Hippocampal formation (tissue), 2 donors: ENCODE measurements around the gene MINK1.
"Not testable (repeated sequence)": the region's sequence is repeated elsewhere in the genome, so short reads cannot be mapped to it uniquely, and the experiment has no call there.

ENCODE experiments used
- DNase-seq, 2 donors: peaks; one replicate each; lab custom pipeline; 2025; lab: John Stamatoyannopoulos, UW

MINK1 gene

GRCh38 chr17:4899341-4900230 lies 66.4 kb downstream of the MINK1 start, which contains the start of gene C17orf107:
C17orf107 (plus strand) TSS chr17:4899536; CDS start chr17:4899763, 227 bp downstream.
- no peak for DNase-seq

GRCh38 chr17:4900231-4901107 lies 67.3 kb downstream of the MINK1 start:
- no peak for DNase-seq

- DNase-seq = no peak
Measured at GRCh38 chr17:4901108-4901647, 68.0 kb downstream of the MINK1 start.

GRCh38 chr17:4901648-4902344 lies 68.7 kb downstream of the MINK1 start:
- no peak for DNase-seq

GRCh38 chr17:4902540-4902939 lies 69.4 kb downstream of the MINK1 start:
- no peak for DNase-seq

- DNase-seq = peak in 1 of 2 donors; percentile 48
Measured at GRCh38 chr17:4903051-4903818, 70.1 kb downstream of the MINK1 start, which contains the start of gene CHRNE. CHRNE (minus strand) TSS chr17:4903098; CDS start chr17:4903063, 35 bp downstream.

- not testable (repeated sequence) for DNase-seq
Measured at GRCh38 chr17:4906642-4907041, 73.5 kb downstream of the MINK1 start.

GRCh38 chr17:4908301-4908700 lies 75.2 kb downstream of the MINK1 start:
- DNase-seq = no peak

GRCh38 chr17:4908711-4909496 lies 75.8 kb downstream of the MINK1 start:
- peak; percentile 80 to 81 for DNase-seq

- no peak for DNase-seq
Measured at GRCh38 chr17:4913994-4914393, 80.9 kb downstream of the MINK1 start.

GRCh38 chr17:4914551-4914950 lies 81.4 kb downstream of the MINK1 start:
- not testable (repeated sequence) for DNase-seq

GRCh38 chr17:4919511-4920047 lies 86.4 kb downstream of the MINK1 start:
- no peak for DNase-seq

- no peak for DNase-seq
Measured at GRCh38 chr17:4920351-4921048, 87.4 kb downstream of the MINK1 start.

GRCh38 chr17:4921320-4921719 lies 88.2 kb downstream of the MINK1 start:
- no peak for DNase-seq

- DNase-seq = not testable (repeated sequence)
Measured at GRCh38 chr17:4926577-4927335, 93.6 kb downstream of the MINK1 start.

GRCh38 chr17:4928881-4929280 lies 95.7 kb downstream of the MINK1 start:
- no peak for DNase-seq

GRCh38 chr17:4931963-4932362 lies 98.8 kb downstream of the MINK1 start, which contains the start of gene GP1BA:
GP1BA (plus strand) TSS chr17:4932277; CDS start chr17:4932605, 328 bp downstream.
- no peak for DNase-seq

GRCh38 chr17:4932756-4933155 lies 99.6 kb downstream of the MINK1 start:
- DNase-seq = no peak
